Effector memory CD8-positive, alpha-beta T cell (primary cell): ENCODE data around the gene ZEB1.
A peak's percentile ranks its signal among the peaks of the same experiment; 100 is the strongest.

ENCODE experiments used
- ATAC-seq: fragments of 150-1000 bp; cut with Tn5 transposase; replicated peaks from 2 replicates; pipeline ENCODE4 v1.10.0; 2021; ENCODE audit warnings: mild to moderate bottlenecking, moderate library complexity
- DNase-seq, 3 experiments: peaks; one replicate each; pipeline ENCODE4 v3.0.0; 2021
- H3K27ac Mint-ChIP-seq, 2 donors: one replicate each; pipeline ENCODE4 v1.8.0; 2022; ENCODE audit warnings: mild to moderate bottlenecking in 2 of 2, mixed read lengths in 2 of 2, moderate library complexity in 2 of 2
- H3K27me3 Mint-ChIP-seq, 2 donors: one replicate each; pipeline ENCODE4 v1.8.0; 2022; ENCODE audit warnings: mixed read lengths in 2 of 2
- H3K36me3 Mint-ChIP-seq: one replicate; pipeline ENCODE4 v1.8.0; 2022; ENCODE audit warnings: mild to moderate bottlenecking, moderate library complexity, mixed read lengths; ENCODE audit not compliant: insufficient read depth
- H3K4me1 Mint-ChIP-seq, 2 donors: one replicate each; pipeline ENCODE4 v1.8.0; 2022; ENCODE audit warnings: low read depth in 2 of 2, mixed read lengths in 2 of 2
- H3K4me3 Mint-ChIP-seq, 2 donors: one replicate each; pipeline ENCODE4 v1.8.0; 2022; ENCODE audit warnings: mild to moderate bottlenecking in 2 of 2, mixed read lengths in 2 of 2, moderate library complexity in 2 of 2
- H3K9me3 Mint-ChIP-seq, 2 donors: one replicate each; pipeline ENCODE4 v1.8.0; 2022; ENCODE audit warnings: mixed read lengths in 2 of 2
- total RNA-seq, 9 experiments: gene quantifications; one replicate each; lab custom pipeline; 2026; lab: John Stamatoyannopoulos, UW

Gene ZEB1
- 72.6 to 107 (median 88.0) reads per million in 9 experiments for total RNA-seq

DNA sequence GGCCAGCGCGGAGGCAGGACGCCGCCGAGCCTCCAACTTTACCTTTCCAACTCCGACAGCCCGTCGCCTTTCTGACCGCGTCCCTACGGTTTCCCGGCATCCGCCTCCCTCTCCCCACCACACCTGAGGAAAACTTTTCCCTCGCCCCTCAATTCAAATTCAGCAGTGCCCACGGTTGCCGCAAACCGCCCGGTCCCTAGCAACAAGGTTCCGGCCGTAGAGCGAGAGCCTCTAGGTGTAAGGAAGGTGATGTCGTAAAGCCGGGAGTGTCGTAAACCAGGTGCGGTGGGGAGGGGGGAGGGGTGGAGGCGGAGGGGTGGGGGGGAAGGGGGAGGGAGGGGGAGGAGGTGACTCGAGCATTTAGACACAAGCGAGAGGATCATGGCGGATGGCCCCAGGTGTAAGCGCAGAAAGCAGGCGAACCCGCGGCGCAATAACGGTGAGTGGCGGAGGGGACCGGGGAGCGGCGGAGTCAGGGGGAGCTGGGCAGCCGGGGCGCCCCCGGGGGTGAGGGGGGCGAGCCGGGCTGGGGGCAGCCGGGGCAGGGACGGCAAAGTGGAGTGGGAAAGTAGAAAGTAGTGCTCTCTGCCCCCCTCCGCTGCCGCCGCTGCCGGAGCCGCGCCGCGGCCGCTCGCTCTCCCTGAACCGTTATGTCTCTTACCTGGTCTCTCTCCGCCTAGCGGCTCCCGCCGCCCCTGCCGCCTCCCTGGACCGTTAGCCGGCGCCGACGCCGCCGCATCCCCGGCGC lies at the start of gene ZEB1:
Gene ZEB1, plus strand, starts transcription at position 363 of the 748 bp plus-strand sequence. Its CDS starts 19 bp downstream, at position 382.
- Mint-ChIP-seq H3K4me3 (peak within 1 kb of the TSS; percentile 91), H3K27ac (peak within 1 kb of the TSS; percentile 92 to 94), H3K27me3 (no peaks in the 10 kb centered on the region), H3K4me1 (peaks cover 22 to 31% of the 10 kb centered on the region in 2 donors), H3K36me3 (peaks cover 31% of the 10 kb centered on the region), H3K9me3 (no peaks in the 10 kb centered on the region)
- ATAC-seq = peak; percentile 58
- DNase-seq = peak; percentile 83 to 87 (median 85)

DNA sequence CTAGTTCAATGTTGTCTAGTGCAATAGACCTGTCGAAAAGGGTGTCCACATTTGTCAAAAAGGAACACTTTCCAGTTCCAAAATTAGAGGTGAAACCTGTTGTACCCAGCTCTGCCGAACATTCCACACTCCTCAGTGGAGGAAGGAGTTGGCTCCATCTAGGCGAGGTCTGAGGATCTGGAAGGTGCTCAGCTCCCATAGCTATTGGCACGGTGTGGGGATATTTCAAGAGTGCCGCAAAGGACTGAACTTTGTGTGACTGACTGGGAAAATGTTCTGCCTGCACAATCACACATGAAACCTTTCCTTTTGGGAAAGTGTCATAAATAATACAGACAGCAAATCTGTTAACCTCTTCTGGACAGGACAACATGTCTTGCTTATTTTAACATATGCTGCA lies 48.1 kb upstream of the ZEB1 start:
- DNase-seq (no peak), ATAC-seq (no peak)
- H3K9me3 Mint-ChIP-seq = peaks cover 0 to 3% of the 10 kb centered on the region in 2 donors
- no peak overlapping the region for H3K27ac Mint-ChIP-seq
- H3K4me3 Mint-ChIP-seq = no peak overlapping the region
- peaks cover 0 to 13% of the 10 kb centered on the region in 2 donors for H3K27me3 Mint-ChIP-seq
- H3K36me3 Mint-ChIP-seq = no peaks in the 10 kb centered on the region
- no peaks in the 10 kb centered on the region for H3K4me1 Mint-ChIP-seq

DNA sequence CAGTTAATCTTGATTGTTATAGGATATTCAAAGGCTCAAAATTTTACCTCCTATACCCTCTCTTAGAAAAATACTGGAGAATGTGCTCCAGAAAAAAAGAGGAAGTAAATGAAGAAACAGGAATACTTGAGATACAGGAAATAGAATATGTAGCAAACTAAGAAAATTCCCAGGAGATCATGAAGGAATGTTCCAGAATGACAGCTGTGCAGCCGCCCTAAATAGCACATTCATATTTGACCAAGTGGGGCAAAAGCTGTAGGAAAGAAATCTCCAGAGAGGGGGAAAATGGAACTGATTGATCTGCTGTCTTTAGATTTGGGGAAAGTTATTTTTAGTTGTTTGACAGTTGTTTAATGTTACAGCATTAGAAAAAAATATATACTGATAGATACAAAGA lies 46.2 kb upstream of the ZEB1 start:
- no peak for DNase-seq
- no peak for ATAC-seq
- no peak overlapping the region for H3K4me3 Mint-ChIP-seq
- H3K27me3 Mint-ChIP-seq = peaks cover 0 to 21% of the 10 kb centered on the region in 2 donors
- H3K36me3 Mint-ChIP-seq = peaks cover 3% of the 10 kb centered on the region
- H3K4me1 Mint-ChIP-seq = no peaks in the 10 kb centered on the region
- H3K9me3 Mint-ChIP-seq = peaks cover 0 to 3% of the 10 kb centered on the region in 2 donors
- H3K27ac Mint-ChIP-seq = no peak overlapping the region

DNA sequence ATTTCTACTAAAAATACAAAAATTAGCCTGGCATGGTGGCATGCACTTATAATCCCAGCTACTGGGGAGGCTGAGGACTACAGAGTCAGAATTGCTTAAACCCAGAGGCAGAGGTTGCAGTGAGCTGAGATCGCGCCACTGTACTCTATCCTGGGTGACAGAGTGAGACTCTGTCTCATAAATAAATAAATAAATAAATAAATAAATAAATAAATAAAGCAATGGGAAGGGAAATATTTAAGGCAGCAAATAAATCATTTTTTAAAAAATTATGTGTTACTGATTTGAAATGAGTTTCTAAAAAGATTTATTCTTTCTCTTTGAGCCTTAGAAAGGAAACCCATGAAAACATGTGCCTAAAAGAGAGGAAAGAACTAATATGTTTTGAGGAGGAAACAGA lies 45.2 kb upstream of the ZEB1 start:
- peaks cover 0 to 3% of the 10 kb centered on the region in 2 donors for H3K9me3 Mint-ChIP-seq
- peaks cover 0 to 25% of the 10 kb centered on the region in 2 donors for H3K27me3 Mint-ChIP-seq
- H3K27ac Mint-ChIP-seq = no peak overlapping the region
- peaks cover 3% of the 10 kb centered on the region for H3K36me3 Mint-ChIP-seq
- H3K4me1 Mint-ChIP-seq = no peaks in the 10 kb centered on the region
- no peak overlapping the region for H3K4me3 Mint-ChIP-seq
- DNase-seq (no peak), ATAC-seq (no peak)

DNA sequence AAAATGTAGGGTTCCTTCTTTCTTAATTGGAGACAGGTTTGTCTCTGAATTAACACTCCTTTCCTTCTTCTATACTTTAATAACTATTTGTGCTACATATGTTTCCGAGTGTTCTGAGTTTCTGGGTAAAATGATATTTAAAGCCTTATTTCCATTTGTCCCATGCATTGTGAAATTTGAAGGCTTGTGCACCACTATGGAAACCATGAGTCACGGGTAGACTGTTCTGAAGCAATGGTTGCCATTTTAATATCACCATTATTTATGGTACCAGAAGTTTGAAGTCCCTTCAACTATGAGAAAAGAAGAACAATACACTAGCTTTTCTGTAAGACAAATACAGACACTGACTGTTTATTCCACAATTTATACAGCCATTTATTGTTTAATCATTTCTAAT lies 44.7 kb upstream of the ZEB1 start:
- no peaks in the 10 kb centered on the region for H3K4me1 Mint-ChIP-seq
- H3K27ac Mint-ChIP-seq = no peak overlapping the region
- peaks cover 3% of the 10 kb centered on the region for H3K36me3 Mint-ChIP-seq
- peaks cover 0 to 30% of the 10 kb centered on the region in 2 donors for H3K27me3 Mint-ChIP-seq
- H3K9me3 Mint-ChIP-seq = peaks cover 0 to 3% of the 10 kb centered on the region in 2 donors
- no peak for ATAC-seq
- DNase-seq = no peak
- no peak overlapping the region for H3K4me3 Mint-ChIP-seq

DNA sequence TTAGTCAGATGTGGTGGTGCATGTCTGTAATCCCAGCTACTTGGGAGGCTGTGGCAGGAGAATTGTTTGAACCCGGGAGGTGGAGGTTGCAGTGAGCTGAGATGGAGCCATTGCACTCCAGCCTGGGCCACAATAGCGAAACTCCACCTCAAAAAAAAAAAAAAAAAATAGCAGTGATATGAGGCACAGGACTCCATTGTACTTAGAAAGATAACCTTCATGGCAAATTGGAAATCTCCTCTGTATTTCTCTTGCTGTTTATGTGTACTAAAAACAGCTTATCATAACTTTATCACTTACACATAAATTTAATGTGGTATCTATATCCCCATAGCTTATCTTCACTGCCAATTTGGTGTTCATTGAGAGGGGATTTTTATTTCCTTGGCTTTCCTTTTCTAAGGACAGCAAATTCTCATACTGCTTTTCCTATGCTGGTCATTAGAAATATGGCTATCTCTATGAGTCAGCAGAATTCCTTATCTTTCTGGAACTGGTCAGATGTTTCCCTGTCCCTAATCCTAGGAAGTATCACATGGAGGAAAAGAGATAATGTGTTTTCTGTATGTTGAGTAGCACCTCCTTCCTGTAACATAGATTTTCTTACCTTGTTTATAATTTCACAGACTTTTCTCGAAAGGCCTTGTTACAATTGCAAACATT lies 40.6 kb upstream of the ZEB1 start:
- H3K4me3 Mint-ChIP-seq = no peak overlapping the region
- peaks cover 5% of the 10 kb centered on the region for H3K36me3 Mint-ChIP-seq
- no peak overlapping the region for H3K27ac Mint-ChIP-seq
- H3K27me3 Mint-ChIP-seq = peaks cover 11 to 30% of the 10 kb centered on the region in 2 donors
- DNase-seq (no peak), ATAC-seq (no peak)
- no peaks in the 10 kb centered on the region for H3K4me1 Mint-ChIP-seq
- no peaks in the 10 kb centered on the region for H3K9me3 Mint-ChIP-seq

DNA sequence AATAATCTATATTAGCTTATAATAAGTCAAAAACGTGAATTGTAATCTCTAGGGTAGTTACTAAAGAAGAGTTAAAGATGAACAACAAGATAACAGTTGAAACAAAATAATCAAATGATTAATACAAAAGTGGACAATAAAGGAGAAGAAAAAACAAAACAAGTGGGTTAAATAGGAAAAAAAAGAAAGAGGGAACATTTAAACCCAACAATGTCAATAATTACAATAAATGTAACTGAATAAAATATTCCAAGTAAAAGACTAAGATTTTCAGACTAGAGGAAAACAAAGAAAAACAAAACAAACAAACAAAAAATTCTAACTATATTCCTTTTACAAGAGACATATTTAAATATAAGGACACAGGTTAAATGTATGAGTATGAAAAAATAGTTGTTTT lies 38.0 kb upstream of the ZEB1 start:
- Mint-ChIP-seq H3K36me3 (peaks cover 5% of the 10 kb centered on the region), H3K9me3 (no peaks in the 10 kb centered on the region), H3K4me3 (no peak overlapping the region), H3K27ac (no peak overlapping the region), H3K4me1 (no peaks in the 10 kb centered on the region), H3K27me3 (peaks cover 21 to 30% of the 10 kb centered on the region in 2 donors)
- ATAC-seq (no peak), DNase-seq (no peak)

DNA sequence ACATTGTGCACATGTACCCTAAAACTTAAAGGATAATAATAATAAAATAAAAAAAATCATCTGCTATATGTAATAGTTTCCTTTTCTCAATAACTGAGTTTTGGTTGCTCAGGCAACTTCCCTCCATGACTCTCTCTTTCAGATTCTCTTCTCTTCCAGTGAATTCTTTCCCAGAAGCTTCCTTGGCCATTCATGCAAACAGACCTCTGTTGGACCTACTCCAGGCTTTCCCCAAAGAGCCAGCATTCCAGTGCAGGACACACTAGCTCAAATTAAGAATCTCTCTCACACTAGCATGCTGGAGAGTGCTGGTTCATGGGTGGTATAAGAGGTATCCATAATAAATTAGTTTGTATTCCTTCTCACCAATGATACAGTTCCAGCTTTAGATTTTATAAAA lies 31.0 kb upstream of the ZEB1 start:
- Mint-ChIP-seq H3K9me3 (no peaks in the 10 kb centered on the region), H3K4me3 (no peak overlapping the region), H3K4me1 (no peaks in the 10 kb centered on the region), H3K36me3 (no peaks in the 10 kb centered on the region), H3K27me3 (peaks cover 4 to 14% of the 10 kb centered on the region in 2 donors), H3K27ac (no peak overlapping the region)
- no peak for DNase-seq
- no peak for ATAC-seq

DNA sequence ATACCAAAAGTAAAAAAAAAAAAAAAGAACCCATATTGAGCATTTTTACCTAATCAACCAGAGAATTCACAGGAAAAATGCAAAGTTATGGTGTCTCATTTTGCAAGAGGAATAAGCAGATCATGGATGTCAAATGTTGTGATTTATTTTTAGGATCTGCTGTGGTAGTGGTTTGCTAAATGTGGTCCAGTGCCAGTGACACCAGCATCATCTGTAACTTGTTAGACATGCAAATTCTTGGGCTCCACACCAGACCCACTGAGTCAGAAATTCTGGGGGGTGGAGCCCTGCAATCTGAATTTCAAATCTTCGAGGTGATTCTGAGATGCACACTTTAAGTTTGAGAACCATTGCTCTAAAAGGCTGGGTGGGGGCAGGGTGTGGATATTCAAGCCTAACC lies 30.1 kb upstream of the ZEB1 start:
- DNase-seq = no peak
- peaks cover 0 to 5% of the 10 kb centered on the region in 2 donors for H3K27me3 Mint-ChIP-seq
- no peaks in the 10 kb centered on the region for H3K4me1 Mint-ChIP-seq
- no peaks in the 10 kb centered on the region for H3K36me3 Mint-ChIP-seq
- no peak overlapping the region for H3K4me3 Mint-ChIP-seq
- H3K9me3 Mint-ChIP-seq = no peaks in the 10 kb centered on the region
- no peak for ATAC-seq
- H3K27ac Mint-ChIP-seq = no peak overlapping the region

DNA sequence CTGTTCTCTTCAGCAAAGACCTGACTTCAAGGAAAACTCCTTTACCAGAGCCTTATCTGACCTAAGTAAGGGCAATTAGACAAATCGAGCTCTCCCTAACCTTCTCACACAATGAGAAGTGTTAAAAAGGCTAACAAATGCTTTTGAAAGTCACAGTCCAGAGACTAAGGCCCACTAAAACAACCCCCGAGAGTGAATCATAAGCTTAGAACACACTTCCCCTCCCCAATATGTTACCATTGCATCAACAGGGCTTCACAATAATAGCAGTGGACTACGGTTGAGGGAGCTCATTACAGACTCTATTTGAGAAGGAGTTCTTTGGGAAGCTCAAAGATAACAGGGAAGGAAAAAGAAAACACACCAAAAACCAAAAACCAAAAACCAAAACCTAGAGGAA lies 28.6 kb upstream of the ZEB1 start:
- ATAC-seq = no peak
- no peaks in the 10 kb centered on the region for H3K4me1 Mint-ChIP-seq
- no peak overlapping the region for H3K27ac Mint-ChIP-seq
- H3K4me3 Mint-ChIP-seq = no peak overlapping the region
- H3K36me3 Mint-ChIP-seq = no peaks in the 10 kb centered on the region
- DNase-seq = no peak
- H3K9me3 Mint-ChIP-seq = no peaks in the 10 kb centered on the region
- no peaks in the 10 kb centered on the region for H3K27me3 Mint-ChIP-seq

DNA sequence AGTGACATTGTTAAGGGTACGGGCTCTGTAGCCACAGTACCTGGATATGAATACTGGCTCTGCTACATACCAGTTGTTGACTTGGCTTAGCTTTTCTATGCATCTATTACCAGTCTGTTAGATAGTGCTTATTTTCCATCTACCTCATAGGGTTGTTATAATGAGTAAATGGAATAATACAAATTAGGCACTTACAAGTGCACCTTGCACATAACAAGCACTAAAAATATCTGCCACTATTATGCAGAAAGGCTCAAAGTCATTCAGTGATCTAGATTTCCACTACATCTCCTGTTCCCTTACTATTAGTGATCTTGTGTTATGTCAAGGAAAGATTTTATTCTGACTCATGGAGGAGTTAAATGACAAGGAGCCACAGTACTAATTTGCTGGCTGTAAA lies 27.9 kb upstream of the ZEB1 start:
- Mint-ChIP-seq H3K9me3 (no peaks in the 10 kb centered on the region), H3K4me3 (no peak overlapping the region), H3K27ac (no peak overlapping the region), H3K36me3 (no peaks in the 10 kb centered on the region), H3K27me3 (no peaks in the 10 kb centered on the region), H3K4me1 (no peaks in the 10 kb centered on the region)
- DNase-seq (no peak), ATAC-seq (no peak)

DNA sequence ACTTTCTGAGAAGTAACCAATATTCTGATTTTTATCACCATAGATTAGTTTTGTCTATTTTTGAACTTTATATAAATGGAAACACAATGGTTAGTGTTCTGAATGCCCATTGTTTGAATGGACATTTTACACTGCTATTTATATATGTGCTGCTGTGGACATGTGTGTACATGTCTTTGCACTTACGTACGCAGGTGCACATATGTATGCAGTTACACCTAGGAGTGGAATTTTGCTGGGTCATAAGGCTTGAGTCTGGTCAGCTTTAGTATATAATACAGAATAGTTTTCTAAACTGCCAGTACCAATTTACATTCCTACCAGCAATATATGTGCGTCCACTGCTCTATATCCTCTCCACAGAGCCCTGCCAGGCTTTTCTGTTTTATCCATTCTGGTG lies 24.5 kb upstream of the ZEB1 start:
- H3K4me3 Mint-ChIP-seq = no peak overlapping the region
- H3K36me3 Mint-ChIP-seq = no peaks in the 10 kb centered on the region
- H3K27ac Mint-ChIP-seq = no peak overlapping the region
- H3K4me1 Mint-ChIP-seq = peaks cover 0 to 2% of the 10 kb centered on the region in 2 donors
- peaks cover 6 to 9% of the 10 kb centered on the region in 2 donors for H3K27me3 Mint-ChIP-seq
- DNase-seq = no peak
- ATAC-seq = no peak
- H3K9me3 Mint-ChIP-seq = no peaks in the 10 kb centered on the region

DNA sequence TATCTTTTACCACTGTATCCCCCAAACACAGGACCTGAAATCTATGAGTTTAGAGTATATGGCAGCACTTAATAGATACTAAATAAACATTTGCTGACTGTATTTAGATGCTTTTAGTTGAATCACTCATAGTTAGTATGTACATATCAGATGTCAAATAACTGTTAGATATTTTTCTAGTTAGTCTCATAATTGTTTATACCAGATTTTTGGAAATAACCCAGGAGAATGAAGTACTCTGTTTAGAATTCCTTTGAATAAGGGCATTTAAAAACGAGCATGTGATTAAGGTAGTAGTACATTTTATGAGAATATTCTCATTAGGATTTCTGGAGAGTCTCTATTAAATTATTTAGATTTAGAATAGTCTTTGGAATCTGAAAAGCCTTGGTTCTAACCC lies 22.3 kb upstream of the ZEB1 start:
- H3K27me3 Mint-ChIP-seq = peaks cover 6 to 9% of the 10 kb centered on the region in 2 donors
- DNase-seq (no peak), ATAC-seq (no peak)
- H3K4me1 Mint-ChIP-seq = peaks cover 0 to 2% of the 10 kb centered on the region in 2 donors
- H3K9me3 Mint-ChIP-seq = no peaks in the 10 kb centered on the region
- H3K36me3 Mint-ChIP-seq = no peaks in the 10 kb centered on the region
- H3K27ac Mint-ChIP-seq = no peak overlapping the region
- no peak overlapping the region for H3K4me3 Mint-ChIP-seq

DNA sequence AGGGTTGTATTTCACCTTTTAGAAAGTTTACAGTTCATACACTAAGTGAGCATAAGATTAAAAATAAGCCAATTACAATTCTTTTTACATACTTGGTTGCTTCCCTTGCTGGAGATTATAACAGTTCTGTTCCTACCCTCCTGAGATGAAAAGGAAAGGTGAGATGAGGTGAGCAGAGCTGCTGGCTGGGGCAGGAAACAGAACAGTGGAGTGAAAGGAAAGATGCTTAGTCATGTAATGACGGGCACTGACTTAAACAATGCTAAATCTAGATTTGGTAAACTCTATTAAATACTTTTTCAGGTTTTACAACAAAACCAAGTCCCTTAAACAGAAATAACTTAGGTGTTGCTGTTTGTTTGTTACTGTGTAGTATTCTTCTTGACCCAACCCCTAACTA lies 19.9 kb upstream of the ZEB1 start:
- H3K4me3 Mint-ChIP-seq = no peak overlapping the region
- no peaks in the 10 kb centered on the region for H3K36me3 Mint-ChIP-seq
- H3K27me3 Mint-ChIP-seq = peaks cover 13 to 19% of the 10 kb centered on the region in 2 donors
- DNase-seq = no peak
- H3K4me1 Mint-ChIP-seq = peaks cover 0 to 2% of the 10 kb centered on the region in 2 donors
- peak; percentile 39 for ATAC-seq
- no peak overlapping the region for H3K27ac Mint-ChIP-seq
- no peaks in the 10 kb centered on the region for H3K9me3 Mint-ChIP-seq
